Measurements from ENCODE around the gene PTCH1. TPM values are rescaled to one million over a fixed set of nuclear protein-coding genes. Genes with fewer than 3 reads are reported as not detected.

PTCH1 gene
- total RNA-seq, 1 experiment from 2014 or later = 15.2 TPM

GRCh38 chr9:95433096-95433819 is 83.5 kb downstream of the PTCH1 start:
- peak overlapping the region; percentile 34; the same call in 1 of the 2 replicates for H3K4me2 ChIP-seq (ENCODE audit: low read length)
- H2AFZ ChIP-seq (ENCODE audit: low read depth, low read length, poor library complexity, severe bottlenecking) = no peak overlapping the region
- no peak for TF ChIP-seq EZH2phosphoT487 (IDR thresholded peaks at IDR 0.05; ENCODE audit: borderline replicate concordance)
- TF ChIP-seq CEBPB (IDR thresholded peaks at IDR 0.05; ENCODE audit: low read depth) = no peak
- TF ChIP-seq EZH2 (IDR thresholded peaks at IDR 0.05) = no peak
- no peak for TF ChIP-seq ZNF274 (IDR thresholded peaks at IDR 0.05; ENCODE audit: low read depth, low read length)
- no peak for TF ChIP-seq REST (IDR thresholded peaks at IDR 0.05; ENCODE audit: low read depth)
- no peak for TF ChIP-seq SRF (IDR thresholded peaks at IDR 0.05; ENCODE audit: low read depth)
- no peak for TF ChIP-seq POLR2A (IDR thresholded peaks at IDR 0.05; ENCODE audit: borderline replicate concordance, extremely low read depth, insufficient read depth, insufficient read length)
- TF ChIP-seq TCF7L2 (IDR thresholded peaks at IDR 0.05; ENCODE audit: borderline replicate concordance, extremely low read depth, insufficient read depth, insufficient read length) = no peak
- ATAC-seq (no peak), DNase-seq (ENCODE audit: low read depth, low spot score) (no peak)
- no peaks in the 10 kb centered on the region for H3K79me2 ChIP-seq (ENCODE audit: insufficient read depth, low read length)
- no peaks in the 10 kb centered on the region for H3K9me2 ChIP-seq (ENCODE audit: insufficient read depth)
- no peaks in the 10 kb centered on the region for H3K36me3 ChIP-seq (ENCODE audit: control insufficient read depth in 1 of 2, insufficient read depth in 2 of 2, low read length in 2 of 2)
- H3K9me3 ChIP-seq (ENCODE audit: control insufficient read depth in 1 of 2, insufficient read depth in 1 of 2, low read depth in 1 of 2, low read length in 2 of 2) = peaks cover 0 to 9% of the 10 kb centered on the region in 2 experiments; a peak in 1 of 4 replicates
- POLR2A ChIA-PET = interaction anchor here (0.6 kb wide), 1 partner anchor 664 kb away, joined by 6 read pairs; no protein-coding TSS in a partner anchor
- intact Hi-C loops (cut with micrococcal nuclease) = no loop called here
- no TSS peak for BruUV-seq (replicated peaks)
- H3K27ac ChIP-seq (ENCODE audit: low read depth, low read length) = 0 out of 2 replicates have a peak overlapping the region, but pooled peaks have one; percentile 16
- no peak overlapping the region for H3K9ac ChIP-seq (ENCODE audit: low read length)
- CTCF ChIA-PET = interaction anchor here (1.2 kb wide), 1 partner anchor 50 kb away, joined by 3 read pairs; no protein-coding TSS in a partner anchor
- H4K20me1 ChIP-seq (ENCODE audit: insufficient read depth) = no peaks in the 10 kb centered on the region
- RAD21 ChIA-PET (ENCODE audit: low non-redundant PET in 1 of 2, low total read pairs in 2 of 2, uncharacterized antibody in 2 of 2, unreplicated experiment in 2 of 2) = no interaction called here
- H3K4me1 ChIP-seq (ENCODE audit: control insufficient read depth in 1 of 2, insufficient read depth in 2 of 2, low read length in 2 of 2) = peaks cover 10 to 18% of the 10 kb centered on the region in 2 experiments; a peak in 3 of 4 replicates
- no peak overlapping the region for H3K4me3 ChIP-seq (replicated peaks in 1 of 2; ENCODE audit: low read depth in 1 of 2, low read length in 2 of 2)
- H3K27me3 ChIP-seq (ENCODE audit: insufficient read depth, low read length) = no peaks in the 10 kb centered on the region

Data from HCT116 (cell line).